ENCODE results near the gene PTCD2. TPM values are rescaled to one million over a fixed set of nuclear protein-coding genes. Genes with fewer than 3 reads are reported as not detected.
A peak's percentile ranks its signal among the peaks of the same experiment; 100 is the strongest.

Gene PTCD2
- total RNA-seq, 2 donors from 2014 or later: 5.1 to 9.2 TPM

DNA sequence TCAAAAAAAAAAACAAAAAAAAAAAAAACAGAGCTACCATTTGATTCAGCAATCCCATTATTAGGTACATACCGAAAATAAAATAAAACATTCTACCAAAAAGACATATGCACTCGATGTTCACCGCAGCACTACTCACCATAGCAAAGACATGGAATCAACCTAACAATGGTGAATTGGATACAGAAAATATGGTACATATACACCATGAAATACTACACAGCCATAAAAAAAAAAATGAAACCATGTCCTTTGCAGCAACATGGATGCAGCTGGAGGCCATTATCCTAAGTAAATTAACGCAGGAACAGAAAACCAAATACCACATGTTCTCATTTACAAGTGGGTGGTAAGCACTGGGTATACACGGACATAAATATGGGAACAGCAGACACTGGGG is 21.5 kb upstream of the PTCD2 start:
- no peak for DNase-seq (ENCODE audit: low spot score)
- H3K27ac ChIP-seq: no peak overlapping the region
- no peaks in the 10 kb centered on the region for H3K27me3 ChIP-seq
- no peaks in the 10 kb centered on the region for H3K9me3 ChIP-seq
- peaks cover 0 to 9% of the 10 kb centered on the region in 2 donors for H3K4me1 ChIP-seq
- no peak overlapping the region for H3K4me3 ChIP-seq
- H3K36me3 ChIP-seq: no peaks in the 10 kb centered on the region
- no peak for TF ChIP-seq CTCF (IDR thresholded peaks at IDR 0.05)

- no peak overlapping the region for H3K4me3 ChIP-seq
- no peak for DNase-seq (ENCODE audit: low spot score)
- H3K27ac ChIP-seq: no peak overlapping the region
- peaks cover 0 to 14% of the 10 kb centered on the region in 2 donors for H3K4me1 ChIP-seq
- H3K36me3 ChIP-seq: no peaks in the 10 kb centered on the region
- H3K27me3 ChIP-seq: no peaks in the 10 kb centered on the region
- TF ChIP-seq CTCF (IDR thresholded peaks at IDR 0.05): no peak
- no peaks in the 10 kb centered on the region for H3K9me3 ChIP-seq
Observed at GRCh38 chr5:72300590-72301339, 19.4 kb upstream of the PTCD2 start.

- peaks cover 0 to 14% of the 10 kb centered on the region in 2 donors for H3K4me1 ChIP-seq
- no peak for TF ChIP-seq CTCF (IDR thresholded peaks at IDR 0.05)
- no peaks in the 10 kb centered on the region for H3K36me3 ChIP-seq
- no peak for DNase-seq (ENCODE audit: low spot score)
- no peak overlapping the region for H3K4me3 ChIP-seq
- H3K27ac ChIP-seq: no peak overlapping the region
- H3K27me3 ChIP-seq: no peaks in the 10 kb centered on the region
- no peaks in the 10 kb centered on the region for H3K9me3 ChIP-seq
Observed at GRCh38 chr5:72301557-72301956, 18.6 kb upstream of the PTCD2 start.

- no peak for TF ChIP-seq CTCF (IDR thresholded peaks at IDR 0.05)
- no peaks in the 10 kb centered on the region for H3K36me3 ChIP-seq
- no peak overlapping the region for H3K4me3 ChIP-seq
- no peaks in the 10 kb centered on the region for H3K27me3 ChIP-seq
- no peak overlapping the region for H3K27ac ChIP-seq
- DNase-seq (ENCODE audit: low spot score): no peak
- H3K4me1 ChIP-seq: peaks cover 0 to 17% of the 10 kb centered on the region in 2 donors
- H3K9me3 ChIP-seq: no peaks in the 10 kb centered on the region
Observed at GRCh38 chr5:72302171-72302570, 18.0 kb upstream of the PTCD2 start.

GRCh38 chr5:72305194-72306142 is 14.7 kb upstream of the PTCD2 start:
- no peaks in the 10 kb centered on the region for H3K27me3 ChIP-seq
- H3K4me3 ChIP-seq: no peak overlapping the region
- no peaks in the 10 kb centered on the region for H3K9me3 ChIP-seq
- peak overlapping the region in 1 of 2 donors; percentile 33 for H3K27ac ChIP-seq
- H3K36me3 ChIP-seq: peaks cover 9% of the 10 kb centered on the region
- TF ChIP-seq CTCF (IDR thresholded peaks at IDR 0.05): no peak
- H3K4me1 ChIP-seq: peaks cover 0 to 22% of the 10 kb centered on the region in 2 donors
- DNase-seq (ENCODE audit: low spot score): no peak

All from right atrium auricular region (tissue), 2 donors.